CD4-positive, alpha-beta T cell (primary cell): ENCODE results near the gene ANO10. TPM values are rescaled to one million over a fixed set of nuclear protein-coding genes. Genes with fewer than 3 reads are reported as not detected.
A peak's percentile ranks its signal among the peaks of the same experiment; 100 is the strongest.

ENCODE experiments used
- ATAC-seq: fragments of 200-7000 bp; cut with Tn5 transposase; one replicate; pipeline ENCODE4 v1.10.0; 2022; ENCODE audit warnings: mild to moderate bottlenecking; ENCODE audit not compliant: poor library complexity
- CTCF ChIA-PET: fragments of 350-600 bp; sonication (Branson Sonifier 250); formaldehyde crosslinking; loops from one replicate; lab custom pipeline; 2021; ENCODE audit warnings: antibody characterized with exemption, inconsistent platforms; lab: Charles Lee
- POLR2A ChIA-PET: fragments of 350-600 bp; sonication (Branson Sonifier 250); formaldehyde crosslinking; loops from one replicate; lab custom pipeline; 2021; ENCODE audit warnings: antibody characterized with exemption, inconsistent platforms; lab: Charles Lee
- DNase-seq, 14 experiments: peaks; one replicate each; pipeline ENCODE4 v3.0.0-alpha.2; 2013 to 2020; ENCODE audit warnings: mixed read lengths in 2 of 14
- H3K27ac ChIP-seq, 2 donors: one replicate each; pipeline versions ENCODE4 v1.5.1 to v1.7.0; 2013; ENCODE audit warnings: low read length in 2 of 2, low read depth in 1 of 2, mild to moderate bottlenecking in 1 of 2
- H3K27me3 ChIP-seq, 2 experiments: 1 replicate in 1 of 2; 2 replicates in 1 of 2; pipeline versions ENCODE4 v1.6.1 to v1.7.0; 2013; ENCODE audit warnings: low read length in 2 of 2, control low read depth in 1 of 2, mild to moderate bottlenecking in 1 of 2, moderate library complexity in 1 of 2; ENCODE audit not compliant: insufficient read depth in 2 of 2, control insufficient read depth in 1 of 2
- H3K36me3 ChIP-seq: one replicate; pipeline ENCODE4 v1.6.1; 2013; ENCODE audit warnings: low read length, control low read depth; ENCODE audit not compliant: insufficient read depth
- H3K4me1 ChIP-seq: one replicate; pipeline ENCODE4 v1.6.1; 2013; ENCODE audit warnings: low read length, control low read depth; ENCODE audit not compliant: insufficient read depth
- H3K4me3 ChIP-seq: one replicate; pipeline ENCODE4 v1.5.1; 2013; ENCODE audit warnings: mild to moderate bottlenecking, low read length, moderate library complexity
- H3K9me3 ChIP-seq, 2 experiments: 1 replicate in 1 of 2; 2 replicates in 1 of 2; pipeline versions ENCODE4 v1.6.1 to v1.7.0; 2013; ENCODE audit warnings: low read length in 2 of 2, mild to moderate bottlenecking in 2 of 2, control low read depth in 1 of 2, moderate library complexity in 1 of 2; ENCODE audit not compliant: control insufficient read depth in 1 of 2, insufficient read depth in 1 of 2
- H3K27ac Mint-ChIP-seq: one replicate; pipeline ENCODE4 v1.8.0; 2020; ENCODE audit warnings: mixed read lengths
- H3K27me3 Mint-ChIP-seq: one replicate; pipeline ENCODE4 v1.8.0; 2021; ENCODE audit warnings: mixed read lengths
- H3K36me3 Mint-ChIP-seq: one replicate; pipeline ENCODE4 v1.8.0; 2021; ENCODE audit warnings: low read depth, mixed read lengths
- H3K4me1 Mint-ChIP-seq: one replicate; pipeline ENCODE4 v1.8.0; 2021; ENCODE audit warnings: low read depth, mixed read lengths
- H3K4me3 Mint-ChIP-seq: one replicate; pipeline ENCODE4 v1.8.0; 2020; ENCODE audit warnings: mild to moderate bottlenecking, mixed read lengths
- H3K9me3 Mint-ChIP-seq: one replicate; pipeline ENCODE4 v1.8.0; 2020; ENCODE audit warnings: mixed read lengths
- intact Hi-C, 2 experiments: fragments of 100-400 bp; cut with DNase I in 1 of 2; cut with micrococcal nuclease in 1 of 2; formaldehyde crosslinking; loops; one replicate each; pipeline versions ENCODE4 v1.15.1 to v1.9.0; 2023 to 2025; cut with DNase I, micrococcal nuclease
- total RNA-seq, 174 experiments: library from RNA in 2 of 174; stranded (reverse) in 2 of 174; gene quantifications; one replicate each; pipeline ENCODE4 v1.2.3 and lab custom pipeline; 2021 to 2026
- TF ChIP-seq, protein P1 (sequence below): fragments of 200-600 bp; IDR thresholded peaks from one replicate; pipeline ENCODE4 v1.8.0; 2022; ENCODE audit warnings: antibody characterized with exemption, mild to moderate bottlenecking

The ANO10 gene
- total RNA-seq, 2 experiments from 2014 or later = 6.9 to 8.0 TPM

- peaks cover 61% of the 10 kb centered on the region for H3K36me3 Mint-ChIP-seq
- TF ChIP-seq, protein P1, sequence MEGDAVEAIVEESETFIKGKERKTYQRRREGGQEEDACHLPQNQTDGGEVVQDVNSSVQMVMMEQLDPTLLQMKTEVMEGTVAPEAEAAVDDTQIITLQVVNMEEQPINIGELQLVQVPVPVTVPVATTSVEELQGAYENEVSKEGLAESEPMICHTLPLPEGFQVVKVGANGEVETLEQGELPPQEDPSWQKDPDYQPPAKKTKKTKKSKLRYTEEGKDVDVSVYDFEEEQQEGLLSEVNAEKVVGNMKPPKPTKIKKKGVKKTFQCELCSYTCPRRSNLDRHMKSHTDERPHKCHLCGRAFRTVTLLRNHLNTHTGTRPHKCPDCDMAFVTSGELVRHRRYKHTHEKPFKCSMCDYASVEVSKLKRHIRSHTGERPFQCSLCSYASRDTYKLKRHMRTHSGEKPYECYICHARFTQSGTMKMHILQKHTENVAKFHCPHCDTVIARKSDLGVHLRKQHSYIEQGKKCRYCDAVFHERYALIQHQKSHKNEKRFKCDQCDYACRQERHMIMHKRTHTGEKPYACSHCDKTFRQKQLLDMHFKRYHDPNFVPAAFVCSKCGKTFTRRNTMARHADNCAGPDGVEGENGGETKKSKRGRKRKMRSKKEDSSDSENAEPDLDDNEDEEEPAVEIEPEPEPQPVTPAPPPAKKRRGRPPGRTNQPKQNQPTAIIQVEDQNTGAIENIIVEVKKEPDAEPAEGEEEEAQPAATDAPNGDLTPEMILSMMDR = no peak
- Histone ChIP-seq H3K27me3 (no peaks in the 10 kb centered on the region), H3K9me3 (no peaks in the 10 kb centered on the region), H3K4me1 (peaks cover 38% of the 10 kb centered on the region), H3K27ac (peak overlapping the region; percentile 4 to 9), H3K4me3 (no peak overlapping the region), H3K36me3 (peaks cover 1% of the 10 kb centered on the region)
- no peak for DNase-seq
- no peak for ATAC-seq
- CTCF ChIA-PET = interaction anchor here (1.1 to 1.2 kb wide), 2 partner anchors 12 to 29 kb away, joined by 3 to 4 read pairs; no protein-coding TSS in a partner anchor
- H3K27ac Mint-ChIP-seq = peak overlapping the region; percentile 49
- H3K4me3 Mint-ChIP-seq = peak overlapping the region; percentile 52
- no peaks in the 10 kb centered on the region for H3K9me3 Mint-ChIP-seq
- POLR2A ChIA-PET = interaction anchor here (0.6 to 4.6 kb wide), 6 partner anchors 11 to 104 kb away, joined by 3 to 27 read pairs (median 7); no protein-coding TSS in a partner anchor
- intact Hi-C loops = loop anchor here (5.0 kb wide), 2 partner anchors 35 to 40 kb away; partner anchors contain the start of gene SNRK (in 1 of the 2)
- H3K4me1 Mint-ChIP-seq = peaks cover 94% of the 10 kb centered on the region
- H3K27me3 Mint-ChIP-seq = no peaks in the 10 kb centered on the region
These were observed 294.8 kb downstream of the ANO10 start for GRCh38 chr3:43326891-43327581.

DNA sequence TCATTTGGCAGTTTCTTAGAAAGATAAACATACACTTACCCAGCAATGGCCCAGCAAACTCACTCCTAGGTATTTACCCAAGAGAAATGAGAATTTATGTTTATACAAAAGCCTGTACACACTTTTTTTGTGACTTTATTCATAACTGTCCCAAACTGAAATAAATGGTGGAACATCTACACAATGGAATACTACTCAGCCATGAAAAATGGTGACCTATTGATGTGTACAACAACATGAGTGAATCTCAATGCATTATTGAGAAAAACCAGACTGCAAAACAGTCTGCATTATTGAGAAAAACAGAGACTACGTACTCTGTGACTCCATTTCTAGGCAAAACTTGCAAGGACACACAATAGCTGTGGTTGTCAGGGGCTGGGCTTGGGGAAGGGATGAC lies 298.3 kb downstream of the ANO10 start:
- Mint-ChIP-seq H3K36me3 (peaks cover 67% of the 10 kb centered on the region), H3K4me3 (no peak overlapping the region), H3K9me3 (no peaks in the 10 kb centered on the region), H3K27me3 (no peaks in the 10 kb centered on the region), H3K4me1 (peaks cover 98% of the 10 kb centered on the region), H3K27ac (peak overlapping the region; percentile 49)
- ChIA-PET POLR2A (no interaction called here), CTCF (no interaction called here)
- DNase-seq (no peak), ATAC-seq (no peak)
- TF ChIP-seq, protein P1 = no peak
- Histone ChIP-seq H3K4me3 (no peak overlapping the region), H3K36me3 (peaks cover 14% of the 10 kb centered on the region), H3K4me1 (peaks cover 43% of the 10 kb centered on the region), H3K27me3 (no peaks in the 10 kb centered on the region), H3K9me3 (no peaks in the 10 kb centered on the region), H3K27ac (no peak overlapping the region)
- intact Hi-C loops = no loop called here

DNA sequence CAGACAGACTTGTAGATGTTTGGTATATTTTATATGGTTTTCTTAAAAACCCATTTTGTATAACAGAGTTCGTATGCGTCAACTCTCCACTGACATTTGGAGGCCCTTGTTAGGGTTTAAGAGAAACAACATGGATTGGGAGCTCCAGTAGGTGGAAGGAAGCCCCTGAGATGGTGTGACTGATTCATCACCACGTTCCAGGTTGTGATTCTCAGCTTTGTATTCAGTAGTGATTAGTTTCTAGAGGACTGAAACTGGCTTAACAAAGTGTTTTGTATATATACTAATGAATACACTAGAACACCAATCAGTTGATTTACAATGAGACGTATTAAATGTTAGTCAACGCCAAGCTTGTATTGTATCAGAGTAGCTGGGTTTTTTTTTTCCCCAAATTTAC lies 301.5 kb downstream of the ANO10 start:
- no peak for ATAC-seq
- H3K4me1 ChIP-seq = peaks cover 41% of the 10 kb centered on the region
- H3K4me1 Mint-ChIP-seq = peaks cover 97% of the 10 kb centered on the region

More for the DNA sequence above, 301.5 kb downstream of the ANO10 start:
- no peaks in the 10 kb centered on the region for H3K27me3 Mint-ChIP-seq
- DNase-seq = no peak
- intact Hi-C loops = no loop called here
- Histone ChIP-seq H3K27me3 (no peaks in the 10 kb centered on the region), H3K9me3 (no peaks in the 10 kb centered on the region), H3K27ac (no peak overlapping the region), H3K4me3 (no peak overlapping the region), H3K36me3 (peaks cover 26% of the 10 kb centered on the region)
- TF ChIP-seq, protein P1 = no peak
- no peak overlapping the region for H3K4me3 Mint-ChIP-seq
- H3K36me3 Mint-ChIP-seq = peaks cover 81% of the 10 kb centered on the region
- peak overlapping the region; percentile 59 for H3K27ac Mint-ChIP-seq
- no peaks in the 10 kb centered on the region for H3K9me3 Mint-ChIP-seq
- ChIA-PET POLR2A (interaction anchor here (0.6 to 2.7 kb wide), 3 partner anchors 12 to 173 kb away, joined by 3 to 11 read pairs (median 3); no protein-coding TSS in a partner anchor), CTCF (interaction anchor here (0.9 to 2.3 kb wide), 3 partner anchors 9 to 69 kb away, joined by 3 to 8 read pairs (median 3); no protein-coding TSS in a partner anchor)
